IPS DF 4.7 (cell line): ENCODE data around the gene SNX18.

Experiments
- DNase-seq: peaks from one replicate; pipeline ENCODE4 v3.0.0-alpha.2; 2013; ENCODE audit warnings: low spot score; ENCODE audit errors: extremely low read depth

The SNX18 gene

GRCh38 chr5:54579591-54580295 is 62.2 kb downstream of the SNX18 start:
- no peak for DNase-seq

GRCh38 chr5:54580997-54581811 is 63.6 kb downstream of the SNX18 start:
- DNase-seq = no peak

GRCh38 chr5:54581831-54582548 is 64.4 kb downstream of the SNX18 start:
- DNase-seq = no peak

- DNase-seq = no peak
These were observed 68.8 kb downstream of the SNX18 start for GRCh38 chr5:54586336-54586735.

- no peak for DNase-seq
These were observed 72.2 kb downstream of the SNX18 start for GRCh38 chr5:54589786-54590185.

- DNase-seq = no peak
These were observed 73.3 kb downstream of the SNX18 start for GRCh38 chr5:54590824-54591223.

- no peak for DNase-seq
These were observed 76.2 kb downstream of the SNX18 start for GRCh38 chr5:54593779-54594178.

GRCh38 chr5:54594181-54594580 is 76.6 kb downstream of the SNX18 start:
- DNase-seq = no peak

- DNase-seq = no peak
These were observed 78.2 kb downstream of the SNX18 start for GRCh38 chr5:54595721-54596120.
